ENCODE results near the gene SNTG2.
"Not testable (repeated sequence)": the region's sequence is repeated elsewhere in the genome, so short reads cannot be mapped to it uniquely, and the experiment has no call there.

SNTG2 gene

GRCh38 chr2:1091895-1092585 is 141.4 kb downstream of the SNTG2 start:
- TF ChIP-seq CTCF (IDR thresholded peaks at IDR 0.05; ENCODE audit: poor library complexity, severe bottlenecking) = no peak
- H3K4me1 ChIP-seq (ENCODE audit: insufficient read depth, poor library complexity, severe bottlenecking) = no peaks in the 10 kb centered on the region
- H3K36me3 ChIP-seq (ENCODE audit: low read depth) = no peaks in the 10 kb centered on the region
- no peak overlapping the region for H3K27ac ChIP-seq (ENCODE audit: poor library complexity, severe bottlenecking)
- DNase-seq (ENCODE audit: low spot score) (no peak), ATAC-seq (ENCODE audit: low read depth) (peak; percentile 77)
- peaks cover 3% of the 10 kb centered on the region for H3K9me3 ChIP-seq (ENCODE audit: severe bottlenecking)
- H3K27me3 ChIP-seq (ENCODE audit: insufficient read depth, poor library complexity, severe bottlenecking) = no peaks in the 10 kb centered on the region
- H3K4me3 ChIP-seq (ENCODE audit: severe bottlenecking) = no peak overlapping the region

GRCh38 chr2:1093668-1094067 is 143.0 kb downstream of the SNTG2 start:
- H3K9me3 ChIP-seq (ENCODE audit: severe bottlenecking); H3K36me3 ChIP-seq (ENCODE audit: low read depth); H3K27me3 ChIP-seq (ENCODE audit: insufficient read depth, poor library complexity, severe bottlenecking); H3K4me1 ChIP-seq (ENCODE audit: insufficient read depth, poor library complexity, severe bottlenecking); H3K27ac ChIP-seq (ENCODE audit: poor library complexity, severe bottlenecking); DNase-seq (ENCODE audit: low spot score); H3K4me3 ChIP-seq (ENCODE audit: severe bottlenecking); ATAC-seq (ENCODE audit: low read depth): not testable (repeated sequence)

GRCh38 chr2:1097101-1097500 is 146.5 kb downstream of the SNTG2 start:
- Histone ChIP-seq H3K27me3 (ENCODE audit: insufficient read depth, poor library complexity, severe bottlenecking) (no peaks in the 10 kb centered on the region), H3K36me3 (ENCODE audit: low read depth) (no peaks in the 10 kb centered on the region), H3K9me3 (ENCODE audit: severe bottlenecking) (no peaks in the 10 kb centered on the region), H3K27ac (ENCODE audit: poor library complexity, severe bottlenecking) (no peak overlapping the region), H3K4me3 (ENCODE audit: severe bottlenecking) (no peak overlapping the region), H3K4me1 (ENCODE audit: insufficient read depth, poor library complexity, severe bottlenecking) (no peaks in the 10 kb centered on the region)
- no peak for DNase-seq (ENCODE audit: low spot score)
- no peak for TF ChIP-seq CTCF (IDR thresholded peaks at IDR 0.05; ENCODE audit: poor library complexity, severe bottlenecking)
- ATAC-seq (ENCODE audit: low read depth) = no peak

GRCh38 chr2:1099418-1099817 is 148.8 kb downstream of the SNTG2 start:
- no peak for ATAC-seq (ENCODE audit: low read depth)
- H3K9me3 ChIP-seq (ENCODE audit: severe bottlenecking) = no peaks in the 10 kb centered on the region

GRCh38 chr2:1101011-1101782 is 150.5 kb downstream of the SNTG2 start:
- no peaks in the 10 kb centered on the region for H3K27me3 ChIP-seq (ENCODE audit: insufficient read depth, poor library complexity, severe bottlenecking)
- ATAC-seq (ENCODE audit: low read depth) (no peak), DNase-seq (ENCODE audit: low spot score) (no peak)
- no peak overlapping the region for H3K4me3 ChIP-seq (ENCODE audit: severe bottlenecking)
- no peaks in the 10 kb centered on the region for H3K36me3 ChIP-seq (ENCODE audit: low read depth)
- no peak overlapping the region for H3K27ac ChIP-seq (ENCODE audit: poor library complexity, severe bottlenecking)
- H3K9me3 ChIP-seq (ENCODE audit: severe bottlenecking) = no peaks in the 10 kb centered on the region
- H3K4me1 ChIP-seq (ENCODE audit: insufficient read depth, poor library complexity, severe bottlenecking) = no peaks in the 10 kb centered on the region
- no peak for TF ChIP-seq CTCF (IDR thresholded peaks at IDR 0.05; ENCODE audit: poor library complexity, severe bottlenecking)

More at GRCh38 chr2:1099418-1099817, 148.8 kb downstream of the SNTG2 start:
- Histone ChIP-seq H3K27ac (ENCODE audit: poor library complexity, severe bottlenecking) (no peak overlapping the region), H3K36me3 (ENCODE audit: low read depth) (no peaks in the 10 kb centered on the region), H3K4me3 (ENCODE audit: severe bottlenecking) (no peak overlapping the region), H3K4me1 (ENCODE audit: insufficient read depth, poor library complexity, severe bottlenecking) (no peaks in the 10 kb centered on the region), H3K27me3 (ENCODE audit: insufficient read depth, poor library complexity, severe bottlenecking) (no peaks in the 10 kb centered on the region)
- no peak for TF ChIP-seq CTCF (IDR thresholded peaks at IDR 0.05; ENCODE audit: poor library complexity, severe bottlenecking)
- DNase-seq (ENCODE audit: low spot score) = no peak
